ENCODE data around the gene ZFR2. TPM values are rescaled to one million over a fixed set of nuclear protein-coding genes. Genes with fewer than 3 reads are reported as not detected.

ZFR2 gene
- total and polyA plus RNA-seq, 4 donors: not detected

DNA sequence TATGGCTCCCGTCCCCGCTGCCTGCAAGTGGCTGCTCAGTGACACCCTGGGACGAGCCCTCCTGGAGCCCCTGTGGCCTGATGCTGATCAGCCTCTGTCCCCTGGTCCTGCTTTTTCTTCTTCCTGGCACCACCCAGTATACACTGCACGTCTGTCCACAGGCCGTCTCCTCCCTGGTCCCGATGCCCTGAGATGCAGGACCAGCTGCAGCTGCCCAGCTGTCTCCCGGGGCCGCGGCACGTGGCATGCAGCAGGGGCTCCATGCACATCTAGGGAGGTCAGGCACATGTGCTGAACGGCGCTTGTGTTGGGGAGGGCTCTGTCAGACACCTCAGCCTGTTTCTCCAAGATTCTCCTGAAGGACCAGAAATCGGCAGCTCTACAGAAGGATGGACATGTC, 30.2 kb downstream of the ZFR2 start (continued):
- TF ChIP-seq, protein P1, sequence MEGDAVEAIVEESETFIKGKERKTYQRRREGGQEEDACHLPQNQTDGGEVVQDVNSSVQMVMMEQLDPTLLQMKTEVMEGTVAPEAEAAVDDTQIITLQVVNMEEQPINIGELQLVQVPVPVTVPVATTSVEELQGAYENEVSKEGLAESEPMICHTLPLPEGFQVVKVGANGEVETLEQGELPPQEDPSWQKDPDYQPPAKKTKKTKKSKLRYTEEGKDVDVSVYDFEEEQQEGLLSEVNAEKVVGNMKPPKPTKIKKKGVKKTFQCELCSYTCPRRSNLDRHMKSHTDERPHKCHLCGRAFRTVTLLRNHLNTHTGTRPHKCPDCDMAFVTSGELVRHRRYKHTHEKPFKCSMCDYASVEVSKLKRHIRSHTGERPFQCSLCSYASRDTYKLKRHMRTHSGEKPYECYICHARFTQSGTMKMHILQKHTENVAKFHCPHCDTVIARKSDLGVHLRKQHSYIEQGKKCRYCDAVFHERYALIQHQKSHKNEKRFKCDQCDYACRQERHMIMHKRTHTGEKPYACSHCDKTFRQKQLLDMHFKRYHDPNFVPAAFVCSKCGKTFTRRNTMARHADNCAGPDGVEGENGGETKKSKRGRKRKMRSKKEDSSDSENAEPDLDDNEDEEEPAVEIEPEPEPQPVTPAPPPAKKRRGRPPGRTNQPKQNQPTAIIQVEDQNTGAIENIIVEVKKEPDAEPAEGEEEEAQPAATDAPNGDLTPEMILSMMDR (IDR thresholded peaks at IDR 0.05; ENCODE audit: low read depth, low read length, missing input control): no peak
- no peak for TF ChIP-seq JUND (IDR thresholded peaks at IDR 0.05)
- no peak for TF ChIP-seq HNF4A (conservative IDR thresholded peaks at IDR 0.05)
- no peak for TF ChIP-seq RAD21 (IDR thresholded peaks at IDR 0.05)
- TF ChIP-seq, protein P2, sequence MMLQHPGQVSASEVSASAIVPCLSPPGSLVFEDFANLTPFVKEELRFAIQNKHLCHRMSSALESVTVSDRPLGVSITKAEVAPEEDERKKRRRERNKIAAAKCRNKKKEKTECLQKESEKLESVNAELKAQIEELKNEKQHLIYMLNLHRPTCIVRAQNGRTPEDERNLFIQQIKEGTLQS (IDR thresholded peaks at IDR 0.05): no peak
- no peak for TF ChIP-seq GABPA (IDR thresholded peaks at IDR 0.05 in 1 of 2, conservative IDR thresholded peaks at IDR 0.05 in 1 of 2)
- TF ChIP-seq FOXA2 (IDR thresholded peaks at IDR 0.05): no peak

DNA sequence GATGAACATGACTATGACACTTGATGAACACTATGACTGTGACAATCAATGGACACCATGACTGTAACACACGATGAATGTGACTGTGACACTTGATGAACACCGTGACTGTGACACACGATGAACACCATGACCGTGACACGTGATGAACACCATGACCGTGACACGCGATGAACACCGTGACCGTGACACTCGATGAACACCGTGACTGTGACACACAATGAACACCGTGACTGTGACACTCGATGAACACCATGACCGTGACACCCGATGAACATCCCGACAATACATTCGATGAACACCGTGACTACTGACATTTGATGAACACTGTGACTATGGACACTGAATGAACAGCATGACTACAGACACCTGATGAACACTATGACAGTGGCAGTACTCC, 30.9 kb downstream of the ZFR2 start:
- no peak for DNase-seq (ENCODE audit: low spot score)
- whole genome bisulfite sequencing: 96% methylated on average over 19 of the region's 19 CpGs
- TF ChIP-seq FOXA1 (IDR thresholded peaks at IDR 0.05) (no peak), TAF1 (conservative IDR thresholded peaks at IDR 0.05) (no peak), RAD21 (IDR thresholded peaks at IDR 0.05) (no peak), NR2F2 (IDR thresholded peaks at IDR 0.05) (no peak), FOXA2 (IDR thresholded peaks at IDR 0.05) (no peak), YY1 (IDR thresholded peaks at IDR 0.05) (no peak), SP1 (IDR thresholded peaks at IDR 0.05) (no peak), GABPA (IDR thresholded peaks at IDR 0.05 in 1 of 2, conservative IDR thresholded peaks at IDR 0.05 in 1 of 2) (no peak), EGR1 (IDR thresholded peaks at IDR 0.05; ENCODE audit: low read depth in 2 of 2) (no peak), RXRA (IDR thresholded peaks at IDR 0.05) (no peak), HNF4A (conservative IDR thresholded peaks at IDR 0.05) (no peak), HNF4G (IDR thresholded peaks at IDR 0.05) (no peak), JUND (IDR thresholded peaks at IDR 0.05) (no peak)
- TF ChIP-seq, protein P3, sequence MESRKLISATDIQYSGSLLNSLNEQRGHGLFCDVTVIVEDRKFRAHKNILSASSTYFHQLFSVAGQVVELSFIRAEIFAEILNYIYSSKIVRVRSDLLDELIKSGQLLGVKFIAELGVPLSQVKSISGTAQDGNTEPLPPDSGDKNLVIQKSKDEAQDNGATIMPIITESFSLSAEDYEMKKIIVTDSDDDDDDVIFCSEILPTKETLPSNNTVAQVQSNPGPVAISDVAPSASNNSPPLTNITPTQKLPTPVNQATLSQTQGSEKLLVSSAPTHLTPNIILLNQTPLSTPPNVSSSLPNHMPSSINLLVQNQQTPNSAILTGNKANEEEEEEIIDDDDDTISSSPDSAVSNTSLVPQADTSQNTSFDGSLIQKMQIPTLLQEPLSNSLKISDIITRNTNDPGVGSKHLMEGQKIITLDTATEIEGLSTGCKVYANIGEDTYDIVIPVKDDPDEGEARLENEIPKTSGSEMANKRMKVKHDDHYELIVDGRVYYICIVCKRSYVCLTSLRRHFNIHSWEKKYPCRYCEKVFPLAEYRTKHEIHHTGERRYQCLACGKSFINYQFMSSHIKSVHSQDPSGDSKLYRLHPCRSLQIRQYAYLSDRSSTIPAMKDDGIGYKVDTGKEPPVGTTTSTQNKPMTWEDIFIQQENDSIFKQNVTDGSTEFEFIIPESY (IDR thresholded peaks at IDR 0.05): no peak
- TF ChIP-seq, protein P1 (IDR thresholded peaks at IDR 0.05; ENCODE audit: low read depth, low read length, missing input control): no peak
- TF ChIP-seq, protein P4, sequence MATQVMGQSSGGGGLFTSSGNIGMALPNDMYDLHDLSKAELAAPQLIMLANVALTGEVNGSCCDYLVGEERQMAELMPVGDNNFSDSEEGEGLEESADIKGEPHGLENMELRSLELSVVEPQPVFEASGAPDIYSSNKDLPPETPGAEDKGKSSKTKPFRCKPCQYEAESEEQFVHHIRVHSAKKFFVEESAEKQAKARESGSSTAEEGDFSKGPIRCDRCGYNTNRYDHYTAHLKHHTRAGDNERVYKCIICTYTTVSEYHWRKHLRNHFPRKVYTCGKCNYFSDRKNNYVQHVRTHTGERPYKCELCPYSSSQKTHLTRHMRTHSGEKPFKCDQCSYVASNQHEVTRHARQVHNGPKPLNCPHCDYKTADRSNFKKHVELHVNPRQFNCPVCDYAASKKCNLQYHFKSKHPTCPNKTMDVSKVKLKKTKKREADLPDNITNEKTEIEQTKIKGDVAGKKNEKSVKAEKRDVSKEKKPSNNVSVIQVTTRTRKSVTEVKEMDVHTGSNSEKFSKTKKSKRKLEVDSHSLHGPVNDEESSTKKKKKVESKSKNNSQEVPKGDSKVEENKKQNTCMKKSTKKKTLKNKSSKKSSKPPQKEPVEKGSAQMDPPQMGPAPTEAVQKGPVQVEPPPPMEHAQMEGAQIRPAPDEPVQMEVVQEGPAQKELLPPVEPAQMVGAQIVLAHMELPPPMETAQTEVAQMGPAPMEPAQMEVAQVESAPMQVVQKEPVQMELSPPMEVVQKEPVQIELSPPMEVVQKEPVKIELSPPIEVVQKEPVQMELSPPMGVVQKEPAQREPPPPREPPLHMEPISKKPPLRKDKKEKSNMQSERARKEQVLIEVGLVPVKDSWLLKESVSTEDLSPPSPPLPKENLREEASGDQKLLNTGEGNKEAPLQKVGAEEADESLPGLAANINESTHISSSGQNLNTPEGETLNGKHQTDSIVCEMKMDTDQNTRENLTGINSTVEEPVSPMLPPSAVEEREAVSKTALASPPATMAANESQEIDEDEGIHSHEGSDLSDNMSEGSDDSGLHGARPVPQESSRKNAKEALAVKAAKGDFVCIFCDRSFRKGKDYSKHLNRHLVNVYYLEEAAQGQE (IDR thresholded peaks at IDR 0.05): no peak
- TF ChIP-seq, protein P5, sequence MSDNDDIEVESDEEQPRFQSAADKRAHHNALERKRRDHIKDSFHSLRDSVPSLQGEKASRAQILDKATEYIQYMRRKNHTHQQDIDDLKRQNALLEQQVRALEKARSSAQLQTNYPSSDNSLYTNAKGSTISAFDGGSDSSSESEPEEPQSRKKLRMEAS (IDR thresholded peaks at IDR 0.05): no peak
- TF ChIP-seq, protein P2 (IDR thresholded peaks at IDR 0.05): no peak
- no peak overlapping the region for H3K27ac ChIP-seq (ENCODE audit: low read depth in 1 of 2, low read length in 2 of 2)
- no peaks in the 10 kb centered on the region for H3K4me1 ChIP-seq (ENCODE audit: control insufficient read depth in 4 of 4, insufficient read depth in 4 of 4, low read length in 3 of 4)
- no peaks in the 10 kb centered on the region for H3K36me3 ChIP-seq (ENCODE audit: control insufficient read depth in 4 of 4, insufficient read depth in 3 of 4, low read depth in 1 of 4, low read length in 3 of 4)
- H3K9me3 ChIP-seq (ENCODE audit: control insufficient read depth in 4 of 4, low read length in 3 of 4): no peaks in the 10 kb centered on the region
- H3K9ac ChIP-seq (ENCODE audit: low read depth in 1 of 2, low read length in 2 of 2): no peak overlapping the region
- H3K27me3 ChIP-seq (ENCODE audit: control insufficient read depth in 4 of 4, insufficient read depth in 4 of 4, low read length in 3 of 4): no peaks in the 10 kb centered on the region
- no peak overlapping the region for H3K4me3 ChIP-seq (ENCODE audit: low read depth in 1 of 3, low read length in 3 of 3)
